Common myeloid progenitor, CD34-positive (primary cell): ENCODE data around the gene RALB. TPM values are rescaled to one million over a fixed set of nuclear protein-coding genes. Genes with fewer than 3 reads are reported as not detected.

ENCODE experiments used
- CTCF ChIA-PET: fragments of 350-600 bp; sonication (Branson Sonifier 250); formaldehyde crosslinking; loops from one replicate; lab custom pipeline; 2021; ENCODE audit warnings: antibody characterized with exemption; lab: Charles Lee
- POLR2A ChIA-PET: fragments of 350-600 bp; sonication (Branson Sonifier 250); formaldehyde crosslinking; loops from one replicate; lab custom pipeline; 2021; ENCODE audit warnings: antibody characterized with exemption; lab: Charles Lee
- DNase-seq, 3 donors: peaks; one replicate each; pipeline versions ENCODE4 v3.0.0 to v3.0.0-alpha.2; 2013
- H3K27ac ChIP-seq, 2 experiments: 1 replicate in 1 of 2; 2 replicates in 1 of 2; pipeline ENCODE4 v1.7.0; 2013; ENCODE audit warnings: inconsistent platforms in 2 of 2, low read length in 2 of 2, mild to moderate bottlenecking in 2 of 2, low read depth in 1 of 2, moderate library complexity in 1 of 2; ENCODE audit not compliant: severe bottlenecking in 2 of 2, insufficient read depth in 1 of 2, poor library complexity in 1 of 2
- H3K27me3 ChIP-seq, 5 experiments: replicated peaks in 2 of 5; 1 replicate in 3 of 5; 2 replicates in 2 of 5; pipeline versions ENCODE4 v1.6.1 to v1.7.0; 2013; ENCODE audit warnings: low read length in 4 of 5, mild to moderate bottlenecking in 2 of 5, moderate library complexity in 2 of 5, inconsistent platforms in 1 of 5; ENCODE audit not compliant: insufficient read depth in 5 of 5, control insufficient read depth in 4 of 5
- H3K36me3 ChIP-seq, 4 experiments: 1 replicate in 2 of 4; 2 replicates in 2 of 4; pipeline versions ENCODE4 v1.6.1 to v1.7.0; 2013; ENCODE audit warnings: low read length in 3 of 4, control low read depth in 1 of 4, mild to moderate bottlenecking in 1 of 4; ENCODE audit not compliant: control insufficient read depth in 4 of 4, insufficient read depth in 4 of 4
- H3K4me1 ChIP-seq, 4 experiments: 1 replicate in 3 of 4; 2 replicates in 1 of 4; pipeline versions ENCODE4 v1.6.1 to v1.7.1; 2013; ENCODE audit warnings: low read length in 3 of 4, mild to moderate bottlenecking in 3 of 4, control low read depth in 1 of 4, inconsistent platforms in 1 of 4, moderate library complexity in 1 of 4; ENCODE audit not compliant: control insufficient read depth in 4 of 4, insufficient read depth in 4 of 4; ENCODE audit errors: control extremely low read depth in 1 of 4
- H3K4me3 ChIP-seq, 7 experiments: 1 replicate in 4 of 7; 2 replicates in 3 of 7; pipeline versions ENCODE4 v1.5.1 to v1.7.0; 2013; ENCODE audit warnings: mild to moderate bottlenecking in 7 of 7, low read length in 6 of 7, moderate library complexity in 6 of 7, inconsistent platforms in 2 of 7, low read depth in 2 of 7, control low read depth in 1 of 7; ENCODE audit not compliant: insufficient read depth in 4 of 7, control insufficient read depth in 1 of 7; ENCODE audit errors: extremely low read depth in 1 of 7
- H3K9me3 ChIP-seq, 5 experiments: 1 replicate in 4 of 5; 2 replicates in 1 of 5; pipeline versions ENCODE4 v1.6.1 to v1.7.1; 2013; ENCODE audit warnings: low read length in 4 of 5, mild to moderate bottlenecking in 2 of 5, inconsistent platforms in 1 of 5, low read depth in 1 of 5, moderate library complexity in 1 of 5; ENCODE audit not compliant: control insufficient read depth in 4 of 5, insufficient read depth in 2 of 5; ENCODE audit errors: control extremely low read depth in 1 of 5
- WGBS: methylation state at CpG from one replicate; pipeline ENCODE4 v1.1.5; 2013; ENCODE audit not compliant: insufficient coverage; 5-methylcytosine and 5-hydroxymethylcytosine counted together
- polyA plus RNA-seq: library from polyadenylated mRNA; unstranded; fragments of 120-200 nt; gene quantifications from one replicate; pipeline ENCODE4 v1.2.1, GENCODE V29; 2013

RALB gene
- polyA plus RNA-seq = 79.8 TPM

GRCh38 chr2:120252225-120253020 lies at the start of gene RALB:
Gene RALB, plus strand, starts transcription at chr2:120252852. Its CDS starts 25,813 bp downstream, at chr2:120278665.
- Histone ChIP-seq H3K36me3 (no peaks in the 10 kb centered on the region), H3K4me3 (peak within 1 kb of the TSS; percentile 61 to 97 (median 88)), H3K27me3 (no peaks in the 10 kb centered on the region), H3K9me3 (peaks cover 0 to 4% (median 0%) of the 10 kb centered on the region in 5 experiments), H3K27ac (peak within 1 kb of the TSS in 1 of 2 experiments; percentile 69), H3K4me1 (peaks cover 36 to 57% (median 48%) of the 10 kb centered on the region in 4 experiments)
- WGBS = under 1% methylated on average over 69 of the region's 71 CpGs
- peak; percentile 97 to 98 (median 98) for DNase-seq
- ChIA-PET CTCF (interaction anchor here (1.0 to 4.4 kb wide), 6 partner anchors 8 to 76 kb away, joined by 3 to 21 read pairs (median 4); no protein-coding TSS in a partner anchor), POLR2A (interaction anchor here (0.5 to 1.3 kb wide), 4 partner anchors 12 to 40 kb away, joined by 3 to 5 read pairs (median 4); no protein-coding TSS in a partner anchor)

GRCh38 chr2:120203251-120204021 lies 49.2 kb upstream of the RALB start:
- POLR2A ChIA-PET = no interaction called here
- Histone ChIP-seq H3K4me3 (no peak overlapping the region), H3K4me1 (peaks cover 0 to 2% (median 0%) of the 10 kb centered on the region in 4 experiments), H3K27me3 (no peaks in the 10 kb centered on the region), H3K9me3 (no peaks in the 10 kb centered on the region), H3K27ac (no peak overlapping the region), H3K36me3 (no peaks in the 10 kb centered on the region)
- 57% methylated on average over 8 of the region's 10 CpGs for WGBS
- CTCF ChIA-PET = interaction anchor here (1.2 kb wide), 1 partner anchor 28 kb away, joined by 4 read pairs; no protein-coding TSS in a partner anchor
- DNase-seq = no peak

- WGBS = 100% methylated on average over 5 of the region's 5 CpGs
- no peak overlapping the region for H3K4me3 ChIP-seq
- no peaks in the 10 kb centered on the region for H3K27me3 ChIP-seq
- ChIA-PET POLR2A (no interaction called here), CTCF (interaction anchor here (1.2 kb wide), 1 partner anchor 29 kb away, joined by 4 read pairs; no protein-coding TSS in a partner anchor)
- no peaks in the 10 kb centered on the region for H3K9me3 ChIP-seq
- no peak for DNase-seq
- H3K27ac ChIP-seq = no peak overlapping the region
- no peaks in the 10 kb centered on the region for H3K36me3 ChIP-seq
- peaks cover 0 to 2% (median 0%) of the 10 kb centered on the region in 4 experiments for H3K4me1 ChIP-seq
Observed at GRCh38 chr2:120204022-120204405, 48.6 kb upstream of the RALB start.

- H3K27ac ChIP-seq = no peak overlapping the region
- POLR2A ChIA-PET = no interaction called here
- CTCF ChIA-PET = interaction anchor here (1.2 kb wide), 1 partner anchor 29 kb away, joined by 4 read pairs; no protein-coding TSS in a partner anchor
- no peak overlapping the region for H3K4me3 ChIP-seq
- no peak for DNase-seq
- no peaks in the 10 kb centered on the region for H3K9me3 ChIP-seq
- no peaks in the 10 kb centered on the region for H3K36me3 ChIP-seq
- WGBS = 66% methylated on average over 3 of the region's 3 CpGs
- H3K4me1 ChIP-seq = peaks cover 0 to 2% (median 0%) of the 10 kb centered on the region in 4 experiments
- H3K27me3 ChIP-seq = no peaks in the 10 kb centered on the region
Observed at GRCh38 chr2:120204417-120204816, 48.2 kb upstream of the RALB start.

GRCh38 chr2:120204945-120205670 lies 47.5 kb upstream of the RALB start:
- Histone ChIP-seq H3K36me3 (no peaks in the 10 kb centered on the region), H3K4me1 (peaks cover 0 to 6% (median 2%) of the 10 kb centered on the region in 4 experiments), H3K4me3 (no peak overlapping the region), H3K9me3 (no peaks in the 10 kb centered on the region), H3K27me3 (no peaks in the 10 kb centered on the region), H3K27ac (no peak overlapping the region)
- WGBS = 94% methylated on average over 8 of the region's 12 CpGs
- POLR2A ChIA-PET = no interaction called here
- no peak for DNase-seq
- CTCF ChIA-PET = interaction anchor here (0.7 kb wide), 1 partner anchor 43 kb away, joined by 3 read pairs; no protein-coding TSS in a partner anchor

GRCh38 chr2:120206022-120206581 lies 46.5 kb upstream of the RALB start:
- Histone ChIP-seq H3K4me3 (no peak overlapping the region), H3K36me3 (no peaks in the 10 kb centered on the region), H3K27me3 (no peaks in the 10 kb centered on the region), H3K27ac (no peak overlapping the region), H3K4me1 (peaks cover 0 to 12% (median 5%) of the 10 kb centered on the region in 4 experiments), H3K9me3 (no peaks in the 10 kb centered on the region)
- ChIA-PET POLR2A (no interaction called here), CTCF (interaction anchor here (0.8 kb wide), 1 partner anchor 107 kb away, joined by 3 read pairs; no protein-coding TSS in a partner anchor)
- WGBS = 91% methylated on average over 8 of the region's 8 CpGs
- DNase-seq = peak in 1 of 3 donors; percentile 17
